T-helper 1 cell treated with Interleukin-12 subunit alpha and Interleukin-12 subunit beta and Interleukin-4 antibody, amounts not matched to agents 30 ng/mL and 1 ng/mL, for 36 hours (primary cell): ENCODE results near the gene COL27A1. TPM values are rescaled to one million over a fixed set of nuclear protein-coding genes. Genes with fewer than 3 reads are reported as not detected.
"Not testable (repeated sequence)": the region's sequence is repeated elsewhere in the genome, so short reads cannot be mapped to it uniquely, and the experiment has no call there.

Experiments used
- intact Hi-C: fragments of 100-400 bp; cut with micrococcal nuclease; formaldehyde crosslinking; loops from one replicate; pipeline ENCODE4 v1.15.1; 2024
- total RNA-seq: library from RNA; stranded (reverse); gene quantifications from 2 replicates; pipeline ENCODE4 v1.2.3, GENCODE V29; 2022

Gene COL27A1
- total RNA-seq, 1 donor from 2014 or later, result 1.2 TPM

GRCh38 chr9:114333718-114334117 lies 178.4 kb downstream of the COL27A1 start:
- intact Hi-C loops, result not testable (repeated sequence)

- intact Hi-C loops, result no loop called here
Observed at GRCh38 chr9:114334490-114334889, 179.2 kb downstream of the COL27A1 start.

GRCh38 chr9:114335745-114336144 lies 180.4 kb downstream of the COL27A1 start:
- intact Hi-C loops, result loop anchor here (5.0 kb wide), 1 partner anchor 172 kb away; the partner anchor contains the start of gene WHRN

GRCh38 chr9:114336157-114336556 lies 180.8 kb downstream of the COL27A1 start:
- intact Hi-C loops, result loop anchor here (5.0 kb wide), 1 partner anchor 171 kb away; the partner anchor contains the start of gene WHRN

DNA sequence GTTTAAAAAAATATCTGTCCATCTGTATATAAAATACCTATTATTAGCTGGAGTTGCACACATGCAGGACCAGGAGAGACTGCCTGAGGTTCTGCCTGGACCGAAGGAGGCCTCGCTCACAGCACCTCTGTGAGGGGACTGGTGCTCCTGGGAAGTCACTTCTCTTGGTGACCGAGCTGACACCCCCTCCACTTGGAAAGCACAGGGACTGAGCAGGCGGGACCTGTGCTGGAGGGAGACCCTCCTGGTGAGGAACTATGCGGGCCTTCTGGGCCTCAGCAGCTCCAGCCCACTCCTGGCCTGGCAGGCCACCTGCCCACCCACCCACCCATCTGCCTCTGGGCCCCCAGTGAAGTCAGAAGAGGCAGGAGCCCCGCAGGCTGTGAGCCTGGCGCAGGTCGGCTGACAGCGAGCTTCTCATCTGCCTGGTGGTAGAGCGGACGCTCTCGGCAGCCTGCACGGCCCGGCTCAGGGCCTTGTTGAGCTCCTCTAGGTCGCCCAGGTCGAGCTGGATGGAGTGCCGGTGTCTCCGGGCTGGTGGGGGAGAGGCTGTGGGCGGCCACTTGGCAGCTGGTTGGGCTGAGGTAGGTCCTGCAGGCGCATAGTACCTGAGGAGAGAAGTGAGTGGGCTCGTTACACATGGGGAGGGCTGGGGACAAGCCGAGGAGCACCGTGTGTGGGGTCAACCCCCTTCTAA lies 181.5 kb downstream of the COL27A1 start:
- intact Hi-C loops, result loop anchor here (5.0 kb wide), 1 partner anchor 170 kb away; the partner anchor contains the start of gene WHRN

GRCh38 chr9:114338187-114338586 lies 182.8 kb downstream of the COL27A1 start:
- intact Hi-C loops, result loop anchor here (2.0 to 5.0 kb wide), 3 partner anchors 61 to 315 kb away; partner anchors contain the start of gene WHRN

DNA sequence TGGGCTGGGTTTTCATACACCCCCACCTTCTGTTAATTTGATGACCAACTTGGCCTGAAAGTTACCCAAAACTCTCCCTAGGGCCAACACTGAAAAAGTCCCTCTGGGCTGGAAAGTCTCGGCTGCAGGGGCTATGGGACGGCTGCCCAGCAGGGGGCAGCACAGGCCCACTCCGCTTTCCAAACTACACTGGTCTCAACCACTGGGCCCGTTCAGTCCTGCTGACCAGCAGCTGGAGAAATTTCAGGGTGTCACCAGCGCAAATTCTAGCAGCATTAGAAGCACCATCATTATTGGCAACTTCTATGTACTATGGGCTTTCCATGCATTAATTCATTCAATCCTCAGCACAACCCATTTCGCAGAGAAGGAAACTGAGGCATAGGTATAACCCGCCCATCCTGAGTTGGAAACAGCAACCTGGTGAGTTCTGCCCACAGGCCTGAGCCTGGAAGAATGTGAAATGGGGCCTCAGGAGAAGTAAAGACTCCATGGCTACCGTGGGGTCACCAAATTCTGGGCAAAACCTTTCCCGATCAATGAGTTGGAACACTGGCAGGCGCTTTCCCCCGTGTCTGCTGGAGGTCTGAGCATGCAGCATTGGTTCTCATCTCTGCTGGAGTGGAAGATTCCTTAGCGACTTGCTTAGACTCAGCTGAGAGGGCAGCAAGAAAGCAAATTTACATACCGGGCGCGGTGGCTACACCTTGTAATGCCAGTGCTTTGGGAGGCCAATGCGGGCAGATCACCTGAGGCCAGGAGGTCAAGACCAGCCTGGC lies 184.0 kb downstream of the COL27A1 start:
- intact Hi-C loops, result loop anchor here (1.0 to 5.0 kb wide), 4 partner anchors 46 to 313 kb away; partner anchors contain the start of gene WHRN

GRCh38 chr9:114341152-114341830 lies 186.0 kb downstream of the COL27A1 start:
- intact Hi-C loops, result no loop called here

- intact Hi-C loops, result no loop called here
Observed at GRCh38 chr9:114341991-114342390, 186.7 kb downstream of the COL27A1 start.

- intact Hi-C loops, result no loop called here
Observed at GRCh38 chr9:114342755-114343440, 187.6 kb downstream of the COL27A1 start.

GRCh38 chr9:114343471-114344187 lies 188.3 kb downstream of the COL27A1 start:
- intact Hi-C loops, result no loop called here

DNA sequence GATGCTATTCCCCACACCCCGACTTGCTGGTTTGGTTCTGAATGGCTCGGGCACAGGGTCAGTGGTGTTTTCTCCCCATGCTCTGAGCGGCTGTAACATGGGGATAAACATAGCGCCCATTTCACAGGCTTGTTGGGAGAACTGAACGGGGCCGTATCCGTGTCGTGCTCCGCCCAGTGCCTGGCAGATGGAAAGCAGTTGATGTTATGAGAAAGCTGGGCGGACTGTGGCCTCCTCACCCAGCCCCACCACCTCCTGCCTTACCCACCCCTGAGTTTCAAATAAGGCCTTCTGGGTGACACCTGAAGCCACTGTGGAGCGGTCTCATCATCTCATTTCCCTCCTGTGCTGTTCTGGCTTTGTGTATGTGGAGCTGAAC lies 188.8 kb downstream of the COL27A1 start:
- intact Hi-C loops, result no loop called here

- intact Hi-C loops, result no loop called here
Observed at GRCh38 chr9:114344692-114345091, 189.4 kb downstream of the COL27A1 start.

GRCh38 chr9:114345493-114346065 lies 190.2 kb downstream of the COL27A1 start:
- intact Hi-C loops, result no loop called here

- intact Hi-C loops, result no loop called here
Observed at GRCh38 chr9:114346146-114346545, 190.8 kb downstream of the COL27A1 start.

DNA sequence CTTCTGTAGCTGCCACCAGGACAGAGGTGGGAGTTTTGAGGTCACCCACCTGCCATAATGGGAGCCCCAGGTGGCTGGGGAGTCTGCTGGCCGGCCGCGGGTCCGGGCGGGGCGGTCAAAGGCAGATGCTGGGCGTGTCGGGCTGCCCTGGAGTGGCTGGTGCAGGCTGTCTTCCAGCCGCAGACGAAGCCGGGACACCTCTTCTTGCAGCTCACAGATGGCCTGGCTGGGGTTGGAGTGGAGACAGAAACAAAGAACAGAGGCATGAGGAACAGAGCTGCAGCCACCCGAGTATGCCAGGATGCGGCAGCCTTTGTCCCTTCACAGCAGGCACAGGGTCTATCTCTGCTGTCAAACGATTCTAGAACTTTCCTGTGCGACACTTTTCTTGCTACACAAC lies 192.3 kb downstream of the COL27A1 start:
- intact Hi-C loops, result no loop called here

DNA sequence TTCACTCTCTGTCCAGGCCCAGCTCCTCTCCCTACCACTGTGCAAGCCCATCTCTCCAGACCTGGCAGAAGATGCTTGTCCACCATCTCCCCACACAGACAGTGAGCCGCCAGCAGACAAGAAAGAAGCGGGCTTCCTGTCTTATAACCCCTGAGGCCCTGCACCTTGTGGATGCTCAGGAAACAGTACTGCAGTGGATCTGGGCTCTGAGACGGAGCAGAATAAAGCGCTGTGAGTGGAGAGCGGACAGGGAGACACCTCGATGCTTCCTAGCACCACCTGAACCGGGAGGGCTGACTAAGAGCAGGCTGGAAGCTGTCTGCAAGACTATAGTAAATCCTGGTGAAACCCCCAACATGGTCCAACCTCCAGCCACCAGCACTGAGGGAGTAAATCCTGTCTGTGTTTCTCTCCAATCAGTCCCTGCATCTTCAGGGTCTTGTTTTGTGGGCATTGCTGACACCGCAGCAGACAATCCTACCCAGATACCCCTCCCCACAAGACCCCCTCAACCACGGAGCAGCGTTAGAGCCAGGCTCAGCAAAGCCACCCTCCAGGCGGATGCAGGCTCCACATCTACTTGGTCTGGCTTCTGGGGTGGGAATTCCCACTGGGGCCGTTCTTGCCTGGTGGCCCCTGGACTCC lies 193.0 kb downstream of the COL27A1 start:
- intact Hi-C loops, result no loop called here

DNA sequence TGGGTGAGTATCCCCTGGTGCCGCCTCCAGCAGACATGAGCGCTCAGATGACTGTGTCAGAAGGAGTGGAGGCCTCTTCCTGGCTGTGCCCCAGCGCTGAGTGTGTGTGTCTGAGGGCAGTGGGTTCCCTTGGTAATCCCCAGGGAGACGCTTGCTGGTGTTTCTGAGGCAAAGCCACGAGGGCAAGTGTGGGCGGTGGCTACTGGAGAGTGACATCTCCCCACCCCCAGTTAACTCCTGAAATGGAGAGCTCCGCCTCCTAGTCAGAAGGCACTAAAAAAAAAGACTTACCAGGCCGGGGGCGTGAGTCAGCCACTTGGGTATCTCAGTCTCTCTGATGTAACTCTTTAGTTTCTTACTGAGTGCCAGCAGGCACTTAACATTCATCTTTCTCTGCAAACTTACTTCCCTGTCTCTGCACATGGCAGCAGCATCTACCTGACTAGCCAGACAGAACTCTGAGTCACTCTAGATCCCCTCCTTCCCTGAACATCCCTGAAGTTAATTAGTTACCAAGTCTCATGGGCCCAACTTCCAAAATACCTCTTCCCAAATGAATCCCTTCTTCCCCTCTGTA lies 193.7 kb downstream of the COL27A1 start:
- intact Hi-C loops, result loop anchor here (1.0 kb wide), 4 partner anchors 12 to 48 kb away; no protein-coding TSS in a partner anchor
